ENCODE data around the gene MYRFL. TPM values are rescaled to one million over a fixed set of nuclear protein-coding genes. Genes with fewer than 3 reads are reported as not detected.
"Not testable (repeated sequence)": the region's sequence is repeated elsewhere in the genome, so short reads cannot be mapped to it uniquely, and the experiment has no call there.

The MYRFL gene
- total RNA-seq, 1 experiment from 2014 or later, result not detected

DNA sequence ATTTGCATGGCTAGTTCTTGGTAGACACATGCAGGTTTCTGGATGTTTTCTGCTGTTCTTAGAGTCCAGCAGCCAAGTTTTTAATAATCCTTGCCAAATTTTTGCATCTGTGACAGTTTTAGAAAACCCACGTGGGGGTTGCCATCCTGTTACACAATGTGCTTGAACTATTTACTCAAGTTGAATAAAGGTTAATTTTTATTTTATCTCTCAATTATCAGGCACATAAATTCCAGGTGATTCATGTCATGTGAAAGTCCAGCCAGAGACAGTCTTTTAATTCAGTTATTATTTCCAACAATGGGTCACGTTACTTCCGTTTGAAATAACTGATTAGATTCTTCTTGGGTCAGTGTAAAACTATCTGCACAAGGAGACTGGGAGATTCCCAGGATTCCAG, 15.7 kb downstream of the MYRFL start:
- no peak for DNase-seq (ENCODE audit: extremely low read depth, low read depth)

- DNase-seq (ENCODE audit: extremely low read depth, low read depth), result no peak
Observed at GRCh38 chr12:69843608-69844007, 18.6 kb downstream of the MYRFL start.

DNA sequence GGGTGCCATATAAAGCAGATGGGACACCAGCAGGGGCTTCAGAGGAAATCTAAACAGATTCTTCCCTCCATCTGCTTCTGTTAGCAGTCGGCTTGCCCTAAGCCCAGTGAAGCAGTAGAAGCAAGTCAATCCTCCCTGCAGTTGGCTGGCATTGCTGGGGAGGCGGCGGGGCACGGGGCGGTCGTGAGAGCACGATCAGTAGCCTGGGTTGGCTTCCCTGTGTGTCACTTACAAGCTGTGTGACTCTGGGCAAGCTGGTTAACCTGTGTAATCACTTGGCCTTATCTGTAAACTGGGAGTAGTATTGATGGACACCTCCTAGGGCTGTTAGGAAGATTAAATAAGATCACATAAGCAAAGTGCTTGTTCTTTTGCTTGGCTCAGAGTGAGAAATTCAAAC, 19.4 kb downstream of the MYRFL start:
- no peak for DNase-seq (ENCODE audit: extremely low read depth, low read depth)

DNA sequence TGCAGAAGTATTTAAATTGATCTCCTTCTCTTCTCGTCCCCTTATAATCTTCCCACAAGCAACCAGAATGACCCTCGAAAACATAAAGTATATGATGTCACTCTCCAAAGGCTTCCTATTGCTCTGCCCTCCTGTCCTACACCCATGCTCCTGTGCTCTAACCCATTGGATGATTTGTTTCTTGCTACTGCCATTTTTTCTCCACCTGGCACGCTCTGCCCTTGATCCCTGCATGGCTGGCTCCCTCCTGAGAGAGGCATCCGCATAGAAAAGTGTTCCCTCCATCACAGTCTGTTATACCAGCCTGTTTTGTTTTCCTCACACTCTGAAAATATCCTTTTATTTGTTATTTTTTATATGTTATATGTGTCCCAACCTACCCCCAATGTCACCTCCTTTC, 19.8 kb downstream of the MYRFL start:
- DNase-seq (ENCODE audit: extremely low read depth, low read depth), result no peak

DNA sequence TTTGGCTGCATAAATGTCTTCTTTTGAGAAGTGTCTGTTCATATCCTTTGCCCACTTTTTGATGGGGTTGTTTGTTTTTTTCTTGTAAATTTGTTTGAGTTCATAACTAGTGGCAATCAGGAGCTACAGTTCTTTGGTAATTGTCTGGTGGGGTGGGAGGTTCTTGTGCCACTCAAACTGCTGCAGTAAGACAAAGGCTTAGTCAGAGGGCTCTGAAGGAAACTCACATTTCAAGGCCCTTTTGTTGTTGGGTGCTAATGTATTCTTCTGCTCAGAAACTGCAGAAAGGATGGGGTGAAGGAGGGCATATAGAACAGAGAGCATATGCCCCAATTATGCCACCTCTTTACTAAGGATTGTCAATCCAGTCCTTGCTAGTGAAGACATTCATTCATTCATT, 21.9 kb downstream of the MYRFL start:
- no peak for DNase-seq (ENCODE audit: extremely low read depth, low read depth)

- no peak for DNase-seq (ENCODE audit: extremely low read depth, low read depth)
Observed at GRCh38 chr12:69851976-69852375, 26.9 kb downstream of the MYRFL start.

GRCh38 chr12:69853176-69853961, 28.3 kb downstream of the MYRFL start:
- DNase-seq (ENCODE audit: extremely low read depth, low read depth), result not testable (repeated sequence)

- no peak for DNase-seq (ENCODE audit: extremely low read depth, low read depth)
Observed at GRCh38 chr12:69866698-69867097, 41.7 kb downstream of the MYRFL start.

- no peak for DNase-seq (ENCODE audit: extremely low read depth, low read depth)
Observed at GRCh38 chr12:69868695-69869094, 43.7 kb downstream of the MYRFL start.

DNA sequence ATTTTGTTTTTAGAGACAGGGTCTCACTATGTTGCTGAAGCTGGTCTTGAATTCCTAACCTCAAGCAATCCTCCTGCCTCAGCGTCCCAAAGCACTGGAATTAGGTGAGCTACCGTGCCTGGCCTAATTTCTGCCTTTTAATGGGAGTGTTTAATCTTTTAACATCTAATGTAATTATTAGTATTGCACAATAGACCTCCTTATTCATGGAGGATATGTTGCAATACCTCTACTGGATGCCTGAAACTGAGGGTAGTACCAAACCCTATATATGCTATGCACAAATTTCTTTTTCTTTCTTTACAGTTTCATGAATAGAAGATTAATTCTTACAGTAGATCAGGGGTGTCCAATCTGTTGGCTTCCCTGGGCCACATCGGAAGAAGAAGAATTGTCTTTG, 47.8 kb downstream of the MYRFL start:
- no peak for DNase-seq (ENCODE audit: extremely low read depth, low read depth)

- no peak for DNase-seq (ENCODE audit: extremely low read depth, low read depth)
Observed at GRCh38 chr12:69873429-69873828, 48.4 kb downstream of the MYRFL start.

- no peak for DNase-seq (ENCODE audit: extremely low read depth, low read depth)
Observed at GRCh38 chr12:69874606-69875005, 49.6 kb downstream of the MYRFL start.

DNA sequence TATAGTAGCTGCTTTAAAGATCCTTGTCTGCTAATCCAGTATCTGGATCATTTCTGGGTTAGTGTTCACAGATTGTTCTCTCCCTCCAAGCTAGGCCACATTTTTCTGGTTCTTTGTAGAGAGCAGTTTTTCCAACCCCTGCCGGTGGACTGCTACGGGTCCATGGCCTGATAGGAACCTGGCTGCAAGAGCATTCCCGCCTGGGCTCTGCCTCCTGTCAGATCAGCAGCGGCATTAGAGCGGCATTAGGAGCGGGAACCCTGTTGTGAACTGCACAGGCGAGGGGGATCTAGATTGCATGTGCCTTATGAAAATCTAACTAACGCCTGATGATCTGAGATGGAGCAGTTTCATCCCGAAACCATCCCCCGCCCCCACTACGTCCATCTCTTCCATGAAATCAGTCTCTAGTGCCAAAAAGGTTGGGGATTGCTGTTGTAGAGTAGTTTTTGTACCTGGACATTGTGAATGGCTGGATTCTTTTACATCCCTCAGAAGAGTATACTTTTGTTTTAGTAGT, 50.4 kb downstream of the MYRFL start:
- DNase-seq (ENCODE audit: extremely low read depth, low read depth), result no peak

- DNase-seq (ENCODE audit: extremely low read depth, low read depth), result peak; percentile 74
Observed at GRCh38 chr12:69879007-69879960, 54.3 kb downstream of the MYRFL start.

DNA sequence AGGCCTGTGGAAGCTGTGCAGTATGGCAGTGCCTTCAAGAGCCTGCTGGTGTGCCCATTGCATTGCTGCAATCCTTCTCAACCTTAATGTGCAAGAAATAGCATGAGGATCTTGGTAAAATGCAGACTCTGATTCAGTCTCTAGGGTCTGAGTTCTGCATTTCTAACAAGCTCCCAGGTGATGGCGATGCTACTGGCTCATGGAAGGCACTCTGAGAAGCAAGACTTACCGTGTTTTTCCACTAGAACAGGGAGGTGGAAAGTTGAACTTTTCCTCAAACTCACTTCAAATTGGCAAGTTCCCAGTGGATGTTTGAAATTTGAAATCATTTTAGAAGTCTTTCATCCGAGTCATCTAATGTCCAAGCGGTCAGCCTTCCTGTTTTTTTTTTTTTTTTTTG, 55.5 kb downstream of the MYRFL start:
- no peak for DNase-seq (ENCODE audit: extremely low read depth, low read depth)

- DNase-seq (ENCODE audit: extremely low read depth, low read depth), result no peak
Observed at GRCh38 chr12:69881771-69882170, 56.7 kb downstream of the MYRFL start.

- no peak for DNase-seq (ENCODE audit: extremely low read depth, low read depth)
Observed at GRCh38 chr12:69884386-69884785, 59.4 kb downstream of the MYRFL start.

DNA sequence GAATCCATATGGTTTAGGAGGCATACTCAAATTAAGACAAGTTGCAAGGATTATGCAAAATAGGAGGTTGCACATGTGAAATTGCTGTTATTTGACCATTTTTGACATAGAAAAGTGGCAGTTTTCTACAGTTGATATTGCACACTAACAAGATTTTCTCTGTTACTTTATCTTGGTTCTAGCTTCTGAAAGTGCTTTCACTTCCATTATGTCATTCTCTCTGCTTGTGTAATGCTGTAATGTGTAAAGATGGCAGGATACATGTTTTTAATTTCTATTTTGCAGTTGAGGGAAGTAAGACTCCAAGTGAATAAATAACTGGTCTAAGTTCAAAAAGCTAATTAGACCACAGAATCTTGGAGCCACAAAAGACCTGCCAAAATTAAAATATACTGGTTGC, 60.6 kb downstream of the MYRFL start:
- no peak for DNase-seq (ENCODE audit: extremely low read depth, low read depth)

- no peak for DNase-seq (ENCODE audit: extremely low read depth, low read depth)
Observed at GRCh38 chr12:69886109-69886508, 61.1 kb downstream of the MYRFL start.

- no peak for DNase-seq (ENCODE audit: extremely low read depth, low read depth)
Observed at GRCh38 chr12:69886715-69887114, 61.7 kb downstream of the MYRFL start.

GRCh38 chr12:69888901-69889300, 63.9 kb downstream of the MYRFL start:
- DNase-seq (ENCODE audit: extremely low read depth, low read depth), result no peak

Data from NCI-H460 (cell line).